Stimulated activated CD8-positive, alpha-beta memory T cell treated with anti-CD3 and anti-CD28 coated beads, Interleukin-4, amount 100 ng/mL, for 24 hours (primary cell): ENCODE measurements around the gene SLC39A3.
"Not testable (repeated sequence)": the region's sequence is repeated elsewhere in the genome, so short reads cannot be mapped to it uniquely, and the experiment has no call there.

Source experiments
- DNase-seq: peaks from one replicate; pipeline ENCODE4 v3.0.0-alpha.2; 2020; ENCODE audit warnings: low read depth

SLC39A3 gene

DNA sequence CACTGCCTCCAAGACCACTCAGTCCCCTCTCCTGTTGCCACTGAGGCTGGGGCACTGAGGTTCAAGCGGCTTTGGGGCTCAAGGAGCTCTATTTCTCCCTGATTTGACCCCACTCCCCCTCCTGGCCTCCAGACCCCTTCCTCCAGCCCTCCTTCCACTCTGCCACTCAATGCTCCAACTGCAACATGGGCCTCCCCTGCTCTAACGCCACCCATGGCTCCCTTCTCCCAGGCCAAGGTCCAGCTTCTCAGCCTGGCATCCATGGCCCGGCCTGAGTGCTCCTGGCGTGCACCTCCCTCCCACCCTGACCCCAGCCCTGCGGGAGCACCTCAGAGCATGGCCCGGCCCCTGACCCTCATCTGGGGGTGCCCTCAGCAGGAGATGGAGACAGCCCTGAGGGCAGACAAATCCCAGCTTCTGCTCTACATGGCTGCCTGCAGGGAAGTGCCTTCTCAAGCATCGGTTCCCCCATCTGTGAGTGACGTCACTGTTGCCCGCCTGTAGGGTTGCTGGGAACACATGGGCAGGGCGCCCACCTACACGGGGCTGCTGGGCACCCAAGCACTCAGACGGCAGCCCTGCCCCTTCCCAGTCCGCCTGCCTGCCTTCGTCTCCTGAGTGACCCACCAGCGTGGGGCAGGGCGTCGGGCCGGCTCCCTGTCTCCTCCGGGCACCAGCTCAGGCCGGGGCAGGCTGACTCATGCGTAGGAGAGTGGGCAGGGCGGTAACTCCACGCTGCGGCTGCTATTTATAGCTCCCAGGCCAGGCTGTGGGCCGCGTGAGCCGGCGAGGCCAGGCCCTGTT lies 17.1 kb downstream of the SLC39A3 start:
- no peak for DNase-seq

DNA sequence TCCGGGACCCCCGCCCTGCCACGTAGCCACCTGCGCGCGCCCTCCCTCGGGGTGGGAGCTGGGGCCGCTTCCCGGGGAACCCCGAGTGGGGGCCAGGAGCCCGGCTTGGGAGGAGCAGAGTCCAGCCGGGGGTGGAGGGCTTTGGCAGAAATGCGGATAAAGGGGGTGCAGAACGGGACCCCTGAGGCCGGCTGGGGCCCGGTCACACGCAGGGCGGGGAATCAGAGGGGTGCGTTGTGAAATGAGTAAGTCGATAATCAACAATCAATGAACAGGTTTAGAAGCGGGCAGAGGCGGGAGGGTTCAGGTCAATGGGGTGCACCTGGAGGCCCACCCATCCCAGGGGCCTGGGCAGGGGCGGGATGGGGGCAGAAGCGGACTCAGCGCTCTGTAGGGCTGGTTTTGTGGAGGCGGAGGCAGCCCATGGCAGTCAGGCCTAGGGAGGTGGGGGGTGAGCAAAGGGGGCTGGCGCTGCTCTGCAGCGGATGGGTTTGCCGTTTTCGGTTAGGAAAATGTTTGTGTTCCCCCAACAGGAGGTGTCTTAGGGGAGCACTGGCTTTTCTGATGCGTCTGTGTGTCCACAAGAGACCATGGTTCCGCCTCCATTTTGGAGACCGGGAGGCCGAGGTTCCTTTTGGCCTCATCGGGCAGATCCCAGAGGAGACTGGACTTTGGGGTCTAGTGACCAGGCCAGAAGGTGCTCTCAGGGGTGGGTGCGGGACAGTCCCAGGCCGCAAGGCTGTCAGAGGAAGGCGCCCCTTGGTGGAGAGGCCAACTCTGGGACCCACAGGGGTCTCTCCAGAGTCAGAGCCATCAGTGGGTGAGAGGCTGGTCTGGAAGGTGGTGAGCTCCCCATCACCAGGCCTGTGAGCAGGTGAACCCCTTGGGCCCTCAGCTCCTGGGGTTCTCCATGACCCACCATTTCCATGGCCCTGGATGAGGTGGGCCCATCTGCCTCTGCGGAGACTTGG lies 18.0 kb downstream of the SLC39A3 start:
- DNase-seq = no peak

DNA sequence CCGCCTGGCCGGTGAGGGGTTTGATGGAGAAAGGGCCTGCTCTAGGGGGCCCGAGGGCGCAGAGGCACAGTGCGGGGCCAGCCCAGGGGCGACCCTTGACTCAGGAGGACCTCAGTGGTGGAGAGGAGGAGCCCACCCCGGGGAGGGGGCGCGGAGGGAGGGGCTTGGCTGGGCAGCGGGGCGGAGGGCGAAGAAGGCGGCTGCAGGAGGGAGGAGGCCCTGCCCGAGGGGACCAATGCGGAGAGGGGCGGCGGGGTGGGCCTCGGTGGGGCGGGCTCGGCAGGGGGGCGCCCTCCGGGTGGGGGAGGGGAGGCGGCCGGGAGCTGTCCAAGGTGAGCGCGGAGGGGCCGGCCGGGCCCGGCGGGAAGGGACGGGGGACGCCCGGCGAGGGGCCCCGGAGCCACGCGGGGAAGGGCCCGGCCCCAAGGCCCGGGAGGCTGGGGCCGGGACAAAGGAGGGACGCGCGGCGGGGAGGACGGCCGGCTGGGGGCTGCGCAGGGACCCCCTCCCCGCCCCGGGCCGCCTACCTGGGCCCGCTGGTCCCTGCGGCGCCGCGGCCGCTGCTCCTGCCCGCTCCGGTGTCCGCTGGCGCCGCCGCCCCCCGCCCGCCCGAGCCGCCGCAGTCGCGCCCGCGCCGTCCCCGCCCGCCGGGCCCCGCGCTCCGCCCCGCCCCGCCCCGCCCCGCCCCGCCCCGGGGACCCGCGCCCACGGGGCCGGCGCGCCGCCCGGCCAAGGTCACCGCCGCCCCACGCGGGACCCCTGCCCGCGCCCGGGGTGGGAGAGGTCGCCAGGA lies 18.8 kb downstream of the SLC39A3 start, which contains the start of gene DIRAS1:
Gene DIRAS1, minus strand, starts transcription at position 596 of the 793 bp plus-strand sequence. CDS start 3,566 bp downstream, outside the sequence.
- no peak for DNase-seq

DNA sequence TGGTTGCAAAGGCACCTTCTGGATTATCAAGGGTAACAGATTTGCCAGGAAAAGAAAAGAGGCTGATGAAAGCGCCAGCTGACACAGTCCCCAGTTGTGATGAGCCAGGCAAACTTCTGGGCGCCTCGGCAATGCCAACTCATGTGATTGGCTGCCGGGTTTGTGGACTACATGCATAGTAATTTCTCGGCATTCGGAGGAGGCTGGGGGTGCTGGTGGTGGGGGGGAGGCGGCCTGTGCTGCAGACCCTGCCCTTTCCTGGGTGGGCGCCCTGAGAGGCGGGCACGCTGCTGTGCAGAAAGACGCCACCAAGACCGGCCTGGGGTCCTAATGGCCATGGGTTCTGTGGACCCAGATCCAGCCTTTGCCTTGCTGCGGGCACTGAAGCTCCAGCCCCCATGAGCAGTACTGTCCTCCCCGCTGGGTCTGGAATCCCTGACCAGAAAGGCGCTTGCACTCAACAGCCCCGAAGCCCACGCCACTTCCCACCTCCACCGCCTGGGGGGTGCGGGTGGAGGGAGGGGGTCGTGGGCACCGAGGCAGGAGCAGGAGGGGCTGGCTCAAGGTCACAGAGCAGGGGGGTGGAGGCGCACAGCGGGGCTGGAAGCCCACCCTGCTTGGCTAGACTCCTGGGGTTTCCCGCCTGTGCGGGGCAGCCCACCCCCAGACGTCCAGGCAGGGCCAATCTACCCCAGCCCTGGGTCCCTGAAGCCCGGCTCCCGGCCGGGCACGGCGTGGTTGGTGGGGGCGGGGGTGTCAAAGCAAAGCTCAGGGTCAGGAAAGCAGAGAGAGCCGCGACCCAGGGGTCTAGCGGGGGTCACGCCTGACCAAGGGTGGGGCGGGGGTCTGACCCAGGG lies 19.7 kb downstream of the SLC39A3 start:
- DNase-seq = no peak

DNA sequence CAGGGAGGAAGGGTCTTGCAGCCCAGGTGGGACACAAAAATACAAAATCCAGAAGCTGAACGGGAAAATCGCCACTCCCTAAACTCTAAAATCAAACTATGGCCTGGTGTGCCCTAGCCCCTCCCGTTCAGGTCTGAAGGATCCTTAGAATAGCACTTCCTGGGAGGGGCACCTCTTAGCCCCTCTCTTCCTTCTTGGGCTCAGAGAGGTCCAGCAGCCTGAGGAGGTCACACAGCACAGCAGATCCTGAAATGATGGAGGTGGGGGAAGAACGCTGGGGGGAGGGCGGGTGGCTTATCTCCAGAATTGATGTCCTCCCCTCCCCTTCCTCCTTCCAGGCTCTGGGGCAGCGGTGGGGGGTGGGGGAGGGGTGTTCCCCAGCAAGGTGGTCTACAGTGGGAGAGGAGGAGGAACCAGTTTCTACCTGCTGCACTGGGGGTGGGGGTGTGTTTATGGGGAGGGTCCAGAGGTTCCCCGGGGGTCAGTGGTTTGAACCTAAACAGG lies 20.5 kb downstream of the SLC39A3 start:
- DNase-seq = no peak

DNA sequence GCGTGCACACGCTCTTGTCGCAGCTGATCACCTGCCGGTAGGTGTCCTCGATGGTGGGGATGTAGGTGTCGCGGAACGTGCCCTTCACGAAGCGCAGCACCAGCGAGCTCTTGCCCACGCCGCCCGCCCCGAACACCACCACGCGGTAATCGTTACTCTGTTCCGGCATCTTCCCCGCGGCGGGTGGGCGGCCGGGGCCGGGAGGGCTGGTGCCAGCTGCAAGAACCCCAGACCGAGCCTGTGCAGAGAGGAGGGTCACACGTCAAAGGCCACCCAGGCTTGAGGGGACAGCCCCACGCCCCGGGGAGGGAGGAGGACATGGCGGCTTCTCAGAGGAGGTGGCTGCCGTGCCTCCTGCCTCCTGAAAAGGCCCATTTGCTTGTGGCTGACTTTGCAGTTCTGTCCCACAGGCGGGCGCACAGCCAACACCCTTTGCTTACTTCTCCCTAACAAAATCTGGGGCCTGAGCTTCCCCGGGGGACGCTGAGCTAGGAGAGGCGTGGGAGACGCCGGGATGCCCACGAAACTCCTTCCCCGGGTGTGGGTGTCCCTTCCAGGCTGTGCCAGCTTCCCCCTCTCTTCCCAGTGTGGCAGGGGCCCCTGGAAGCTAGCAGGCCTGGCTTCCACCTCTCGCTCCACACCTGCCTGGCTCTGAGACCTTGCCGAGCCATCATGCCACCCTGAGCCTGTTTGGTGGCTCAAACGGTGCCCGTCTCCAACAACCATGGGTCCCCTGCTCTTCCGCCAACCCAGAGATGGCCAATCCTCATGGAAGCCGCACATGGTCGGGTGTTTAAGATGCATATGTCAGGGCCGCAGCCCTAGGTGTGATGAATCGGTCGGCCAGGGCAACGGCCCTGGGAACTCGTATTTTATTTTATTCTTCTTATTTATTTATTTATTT lies 21.9 kb downstream of the SLC39A3 start:
- no peak for DNase-seq

DNA sequence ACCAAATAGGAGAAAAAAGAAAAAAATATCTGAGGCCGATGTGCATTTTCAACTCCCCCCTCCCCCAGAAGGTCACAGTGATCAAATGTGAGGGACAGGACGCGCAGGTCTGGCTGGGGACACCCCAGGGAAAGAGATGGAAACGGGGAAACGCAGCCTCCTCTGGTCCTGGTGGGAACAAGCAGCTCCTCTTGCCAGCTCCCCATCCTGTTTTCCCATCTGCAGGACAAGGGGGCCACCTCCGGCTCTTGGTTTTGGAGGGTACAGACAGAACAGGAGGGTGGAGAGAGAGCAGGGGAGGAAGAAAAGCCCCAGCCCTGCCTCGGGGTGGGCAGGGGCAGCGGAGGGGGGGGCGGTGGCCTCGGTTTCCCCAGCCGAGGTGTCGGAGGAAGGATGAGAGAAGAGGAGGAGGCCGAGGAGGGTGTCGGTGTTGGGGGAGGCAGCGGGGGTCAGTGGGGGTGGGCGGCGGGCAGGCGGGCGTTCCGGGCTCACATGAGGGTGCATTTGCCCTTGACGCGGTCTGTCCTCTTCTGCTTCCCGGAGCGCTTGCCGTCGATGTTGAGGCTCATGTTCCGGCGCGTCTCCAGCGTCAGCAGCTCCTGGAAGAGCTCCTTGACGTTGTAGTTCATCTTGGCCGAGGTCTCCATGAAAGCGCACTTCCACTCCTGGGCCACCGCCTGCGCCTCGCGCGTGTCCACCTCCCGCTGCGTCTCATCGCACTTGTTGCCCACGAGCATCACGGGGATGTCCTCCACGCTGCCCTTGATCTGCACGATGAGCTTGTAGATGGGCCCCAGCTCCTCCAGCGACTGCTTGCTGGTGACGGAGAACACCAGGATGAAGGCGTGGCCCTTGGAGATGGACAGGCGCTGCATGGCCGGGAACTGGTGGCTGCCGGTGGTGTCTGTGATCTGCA lies 22.8 kb downstream of the SLC39A3 start:
- DNase-seq = no peak

DNA sequence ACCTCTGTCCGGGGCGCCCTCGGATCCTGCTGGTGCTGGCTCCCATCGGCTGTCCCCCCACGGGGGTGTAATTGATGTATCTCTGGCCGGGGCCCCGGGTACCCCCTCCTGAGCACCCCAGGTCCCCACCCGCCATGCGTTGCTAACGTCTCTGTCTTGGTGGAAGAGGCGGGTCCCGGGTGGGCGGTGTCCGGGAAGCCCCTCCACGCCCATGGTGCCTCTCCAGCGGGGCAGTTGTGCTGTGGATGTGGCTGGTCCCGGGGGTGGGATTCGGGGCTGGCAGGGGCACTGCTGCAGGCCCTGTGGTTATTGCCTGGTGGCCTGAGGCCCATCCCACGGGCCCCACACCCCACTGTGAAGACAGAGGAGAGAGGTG lies 23.6 kb downstream of the SLC39A3 start:
- DNase-seq = no peak

DNA sequence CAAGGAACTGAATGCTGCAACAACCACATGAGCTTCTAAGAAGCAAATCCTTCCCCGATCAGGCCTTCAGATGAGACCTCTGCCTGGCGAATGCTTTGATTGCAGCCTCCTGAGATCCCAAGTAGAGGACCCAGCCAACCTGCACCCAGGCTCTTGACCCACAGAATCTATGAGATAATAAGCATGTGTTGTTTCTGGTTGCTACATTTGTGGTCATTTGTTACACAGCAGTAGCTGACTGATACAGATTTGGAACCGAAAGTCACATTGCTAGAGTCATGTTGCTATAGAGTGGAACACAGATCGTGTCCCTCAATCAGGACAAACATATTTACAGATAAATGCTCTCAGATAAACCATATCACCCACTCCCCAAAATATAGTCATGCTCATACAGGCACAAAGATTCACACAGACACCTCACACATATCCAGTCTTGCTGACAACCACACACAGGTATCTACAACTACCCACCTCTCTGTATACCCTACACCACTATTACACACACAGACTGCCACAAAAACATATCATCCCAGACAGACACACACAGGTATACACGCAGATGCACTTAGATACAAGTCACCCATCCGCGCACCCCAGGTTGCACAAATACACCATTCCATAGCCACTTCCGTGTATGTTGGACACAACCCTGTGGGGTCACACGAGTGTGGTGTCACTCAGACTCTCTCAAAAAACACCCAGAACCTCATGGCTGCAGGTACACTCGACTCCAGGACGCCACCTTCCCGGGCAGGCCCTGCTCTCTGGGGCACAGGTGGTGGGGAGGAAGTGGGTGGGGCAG lies 24.1 kb downstream of the SLC39A3 start:
- no peak for DNase-seq

DNA sequence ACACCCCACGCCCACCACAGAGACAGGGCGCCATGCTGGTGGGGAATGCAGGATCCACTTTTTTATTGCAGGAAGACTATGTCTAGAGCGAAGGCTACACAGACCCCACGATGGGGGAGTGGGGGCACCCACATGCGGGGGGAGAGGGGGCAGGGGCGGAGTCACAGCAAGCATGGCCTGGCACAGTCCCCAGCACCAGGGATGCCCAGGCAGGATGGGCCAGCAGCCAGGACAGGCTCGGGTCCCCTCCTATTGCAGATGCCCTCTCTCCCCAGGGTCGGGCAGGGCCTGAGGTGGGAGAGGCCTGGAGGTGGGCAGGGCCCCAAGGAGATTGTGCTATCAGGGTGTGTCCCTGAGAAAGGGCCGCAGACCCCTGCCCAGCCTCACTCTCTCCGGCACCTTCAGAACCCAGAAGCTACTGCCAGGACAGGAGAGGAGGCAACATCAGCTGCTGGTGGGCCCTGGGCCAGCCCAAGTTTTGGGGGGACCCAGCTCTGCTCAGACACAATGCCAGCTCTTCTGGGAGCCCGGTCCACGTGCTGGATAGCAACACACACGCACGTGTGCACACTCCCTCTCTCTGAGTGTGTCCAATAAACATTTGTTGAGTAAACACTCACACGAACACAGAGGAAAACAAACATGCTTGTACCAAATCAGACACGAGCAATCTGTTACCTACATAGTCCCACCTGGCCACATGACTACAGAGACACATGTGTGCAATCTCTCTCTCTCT lies 25.1 kb downstream of the SLC39A3 start:
- DNase-seq = no peak

DNA sequence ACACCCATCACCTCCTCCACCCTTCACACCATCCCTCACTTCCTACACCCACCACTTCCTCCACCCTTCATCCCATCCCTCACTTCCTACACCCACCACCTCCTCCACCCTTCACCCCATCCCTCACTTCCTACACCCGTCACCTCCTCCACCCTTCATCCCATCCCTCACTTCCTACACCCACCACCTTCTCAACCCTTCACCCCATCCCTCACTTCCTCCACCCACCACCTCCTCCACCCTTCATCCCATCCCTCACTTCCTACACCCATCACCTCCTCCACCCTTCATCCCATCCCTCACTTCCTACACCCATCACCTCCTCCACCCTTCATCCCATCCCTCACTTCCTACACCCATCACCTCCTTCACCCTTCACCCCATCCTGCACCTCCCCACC lies 25.7 kb downstream of the SLC39A3 start:
- DNase-seq = not testable (repeated sequence)

DNA sequence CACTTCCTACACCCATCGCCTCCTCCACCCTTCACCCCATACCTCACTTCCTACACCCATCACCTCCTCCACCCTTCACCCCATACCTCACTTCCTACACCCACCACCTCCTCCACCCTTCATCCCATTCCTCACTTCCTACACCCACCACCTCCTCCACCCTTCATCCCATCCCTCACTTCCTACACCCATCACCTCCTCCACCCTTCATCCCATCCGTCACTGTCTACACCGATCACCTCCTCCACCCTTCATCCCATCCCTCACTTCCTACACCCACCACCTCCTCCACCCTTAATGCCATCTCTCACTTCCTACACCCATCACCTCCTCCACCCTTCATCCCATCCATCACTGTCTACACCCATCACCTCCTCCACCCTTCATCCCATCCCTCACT lies 26.6 kb downstream of the SLC39A3 start:
- DNase-seq = not testable (repeated sequence)

DNA sequence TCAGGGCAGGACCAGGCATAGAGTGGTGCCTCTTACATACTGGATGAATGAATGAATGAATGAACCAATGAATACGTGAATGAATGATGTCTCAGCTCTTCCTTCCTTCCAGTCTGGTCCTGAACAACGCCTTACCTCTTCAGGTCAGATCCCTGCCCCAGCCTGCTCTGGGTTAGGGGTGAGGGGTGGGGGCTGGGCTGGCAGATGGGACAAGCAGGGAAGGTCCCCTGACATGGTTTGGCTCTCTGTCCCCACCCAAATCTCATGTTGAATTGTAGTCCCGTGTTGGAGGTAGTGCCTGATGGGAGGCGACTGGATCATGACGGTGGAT lies 28.0 kb downstream of the SLC39A3 start:
- no peak for DNase-seq

DNA sequence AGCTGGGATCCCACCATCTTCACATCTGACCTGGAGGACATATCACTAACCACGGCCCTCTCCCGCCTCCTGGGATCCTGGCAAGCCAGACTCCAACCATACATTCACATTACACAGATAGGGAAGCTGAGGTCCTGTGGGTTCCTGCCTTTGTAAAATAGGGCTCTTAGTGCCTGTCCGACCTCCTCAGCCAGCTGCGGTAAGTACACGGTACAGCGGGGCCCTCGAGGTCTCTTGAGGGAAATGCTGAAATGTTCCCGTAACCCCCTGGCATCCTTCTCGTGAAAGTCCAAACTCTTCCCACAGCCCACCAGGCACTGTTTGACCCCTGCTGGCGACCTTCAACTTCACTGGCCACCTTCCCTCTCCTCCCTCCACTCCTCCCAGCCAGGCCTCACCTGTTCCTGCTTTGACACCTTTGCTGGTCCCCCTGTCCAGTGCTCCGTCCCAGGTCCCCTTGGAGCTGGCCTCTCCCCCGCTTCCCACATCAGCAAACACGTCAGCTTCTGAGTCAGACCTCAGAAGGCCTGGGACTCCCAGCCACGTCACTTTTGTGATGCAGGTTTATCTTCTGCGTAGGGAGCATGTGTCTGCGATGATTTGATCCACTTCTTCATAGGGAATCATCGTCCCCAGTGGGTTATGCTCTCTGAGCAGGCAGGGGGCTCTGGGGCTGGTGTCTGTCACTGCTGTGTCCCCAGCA lies 28.5 kb downstream of the SLC39A3 start:
- no peak for DNase-seq

DNA sequence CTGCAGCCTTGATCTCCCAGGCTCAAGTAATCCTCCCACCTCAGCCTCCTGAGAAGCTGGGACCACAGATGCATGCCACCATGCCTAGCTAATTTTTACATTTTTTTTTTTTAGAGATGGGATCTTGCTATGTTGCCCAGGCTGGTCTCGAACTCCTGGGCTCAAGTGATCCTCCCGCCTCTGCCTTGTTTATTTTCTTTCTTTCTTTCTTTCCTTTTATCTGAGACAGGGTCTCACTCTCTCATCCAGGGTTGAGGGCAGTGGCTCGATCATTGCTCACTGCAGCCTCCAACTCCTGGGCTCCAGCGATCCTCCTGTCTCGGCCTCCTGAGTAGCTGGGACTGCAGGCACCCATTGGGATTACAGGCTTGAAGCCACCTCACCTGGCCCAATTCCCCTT lies 33.6 kb downstream of the SLC39A3 start:
- DNase-seq = no peak

DNA sequence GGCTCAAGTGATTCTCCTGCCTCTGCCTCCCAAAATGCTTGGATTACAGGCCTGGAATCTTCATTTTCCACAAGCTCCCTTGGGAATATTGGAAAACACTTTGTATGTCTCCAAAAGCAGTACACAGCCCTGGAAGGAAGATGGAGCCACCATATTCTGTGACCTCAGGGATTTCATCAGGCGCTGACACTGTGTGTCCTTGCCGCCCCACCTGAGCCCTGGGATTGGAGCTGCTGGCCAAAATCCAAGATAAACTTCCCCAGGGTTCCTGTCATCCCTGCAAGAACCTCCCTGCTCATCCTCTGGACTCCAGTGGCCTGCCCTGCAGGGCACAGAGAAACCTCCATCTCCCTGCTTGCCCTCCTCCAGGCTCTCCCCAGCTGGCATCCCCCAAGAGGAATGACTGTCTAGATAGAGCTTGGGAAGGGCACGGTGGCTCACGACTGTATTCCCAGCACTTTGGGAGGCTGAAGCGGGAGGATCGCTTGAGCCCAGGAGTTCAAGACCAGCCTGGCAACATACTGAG lies 36.1 kb downstream of the SLC39A3 start:
- no peak for DNase-seq

DNA sequence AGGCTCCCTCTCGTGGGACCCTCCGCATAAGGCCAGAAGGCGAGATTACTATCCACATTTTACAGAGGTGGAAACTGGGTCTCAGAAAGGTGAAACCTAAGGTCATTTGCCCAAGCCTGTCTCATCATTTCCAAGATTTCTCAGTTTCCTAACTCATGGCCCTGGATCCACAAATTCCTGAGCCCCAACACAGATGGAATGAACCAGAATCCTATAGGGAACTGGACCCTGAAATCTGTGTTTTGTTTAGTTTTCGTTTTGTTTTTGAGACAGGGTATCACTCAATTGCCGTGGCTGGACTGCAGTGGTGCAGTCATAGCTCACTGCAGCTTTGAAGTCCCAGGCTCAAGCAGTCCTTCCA lies 36.8 kb downstream of the SLC39A3 start:
- no peak for DNase-seq
